Gastroesophageal sphincter (tissue), 4 donors: ENCODE measurements around the gene STAP1. TPM values are rescaled to one million over a fixed set of nuclear protein-coding genes. Genes with fewer than 3 reads are reported as not detected.

Experiments used
- ATAC-seq: fragments of 150-250 bp; one replicate; pipeline ENCODE4 v1.9.1; 2016; ENCODE audit warnings: mild to moderate bottlenecking, moderate library complexity
- H3K27ac ChIP-seq, 4 donors: fragments of 200-600 bp; sonication (generic) in 3 of 4; 1 replicate in 3 of 4; 2 replicates in 1 of 4; pipeline ENCODE4 v1.5.1; 2016 to 2019
- H3K27me3 ChIP-seq: fragments of 200-600 bp; sonication (generic); one replicate; pipeline ENCODE4 v1.5.1; 2019
- H3K36me3 ChIP-seq, 2 donors: fragments of 200-600 bp; sonication (generic); one replicate each; pipeline ENCODE4 v1.5.1; 2019; ENCODE audit warnings: control low read depth in 1 of 2
- H3K4me1 ChIP-seq, 3 donors: fragments of 200-600 bp; sonication (generic); 1 replicate in 2 of 3; 2 replicates in 1 of 3; pipeline ENCODE4 v1.5.1; 2016 to 2019; ENCODE audit warnings: control low read depth in 2 of 3
- H3K4me3 ChIP-seq, 2 donors: fragments of 200-600 bp; sonication (generic); one replicate each; pipeline ENCODE4 v1.5.1; 2019; ENCODE audit warnings: mild to moderate bottlenecking in 1 of 2, moderate library complexity in 1 of 2
- H3K9me3 ChIP-seq, 3 donors: fragments of 200-600 bp; sonication (generic); one replicate each; pipeline ENCODE4 v1.5.1; 2017 to 2019; ENCODE audit warnings: control low read depth in 2 of 3
- EP300 ChIP-seq: sonication (generic); formaldehyde crosslinking; IDR thresholded peaks from one replicate; pipeline ENCODE4 v1.6.1; 2017; ENCODE audit warnings: antibody characterized with exemption, mild to moderate bottlenecking
- POLR2A ChIP-seq, 2 donors: fragments of 450-650 bp; IDR thresholded peaks; one replicate each; pipeline ENCODE4 v1.6.1; 2017; ENCODE audit warnings: antibody characterized with exemption in 2 of 2, mild to moderate bottlenecking in 2 of 2, moderate library complexity in 1 of 2
- POLR2AphosphoS5 ChIP-seq: sonication (generic); formaldehyde crosslinking; IDR thresholded peaks from one replicate; pipeline ENCODE4 v1.6.1; 2017; ENCODE audit warnings: antibody characterized with exemption
- WGBS, 2 donors: methylation state at CpG; one replicate each; pipeline ENCODE4 v1.1.5; 2018; ENCODE audit warnings: low coverage in 1 of 2; 5-methylcytosine and 5-hydroxymethylcytosine counted together
- total RNA-seq, 4 donors: library from RNA; depleted of rRNA; stranded (reverse); fragments of >200 nt; gene quantifications; one replicate each; pipeline ENCODE4 v1.1.0, GENCODE V29; 2016
- TF ChIP-seq, protein P1 (sequence below), 4 experiments: fragments of 200-600 bp in 2 of 4; fragments of 450-650 bp in 2 of 4; sonication (generic) in 1 of 4; IDR thresholded peaks; one replicate each; pipeline ENCODE4 v1.5.1; 2017 to 2019; ENCODE audit warnings: antibody characterized with exemption in 4 of 4, mild to moderate bottlenecking in 2 of 4, moderate library complexity in 2 of 4

Gene STAP1, protein sequence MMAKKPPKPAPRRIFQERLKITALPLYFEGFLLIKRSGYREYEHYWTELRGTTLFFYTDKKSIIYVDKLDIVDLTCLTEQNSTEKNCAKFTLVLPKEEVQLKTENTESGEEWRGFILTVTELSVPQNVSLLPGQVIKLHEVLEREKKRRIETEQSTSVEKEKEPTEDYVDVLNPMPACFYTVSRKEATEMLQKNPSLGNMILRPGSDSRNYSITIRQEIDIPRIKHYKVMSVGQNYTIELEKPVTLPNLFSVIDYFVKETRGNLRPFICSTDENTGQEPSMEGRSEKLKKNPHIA
- 1 to 10 TPM in 1 of 4 donors, under 1 TPM in 2, not detected in 1; 0.54 to 2.2 (median 0.77) TPM for total RNA-seq

DNA sequence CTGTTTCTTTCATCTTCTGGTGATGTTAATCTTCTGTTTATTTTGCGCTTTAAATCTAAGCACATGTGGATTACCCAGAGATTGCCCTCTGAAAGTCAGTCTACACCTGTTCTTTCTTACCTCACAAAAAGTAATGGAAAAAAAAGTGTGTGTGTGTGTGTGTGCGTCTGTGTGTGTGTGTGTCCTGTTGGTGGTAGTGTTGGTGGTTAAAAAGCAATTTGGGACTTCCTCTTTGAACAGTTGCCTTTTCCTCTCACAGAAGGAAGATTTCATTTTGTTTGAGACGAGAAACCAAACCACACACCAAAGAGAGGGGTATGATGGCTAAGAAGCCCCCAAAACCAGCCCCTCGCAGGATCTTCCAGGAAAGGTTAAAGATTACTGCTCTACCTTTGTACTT, at the start of gene STAP1:
TSS of gene STAP1 (plus strand) at position 235 of the 400 bp plus-strand sequence. CDS start at position 318, 83 bp downstream.
- TF ChIP-seq POLR2A (IDR thresholded peaks at IDR 0.05) (no peak), POLR2AphosphoS5 (no peak), EP300 (no peak)
- TF ChIP-seq, protein P1, sequence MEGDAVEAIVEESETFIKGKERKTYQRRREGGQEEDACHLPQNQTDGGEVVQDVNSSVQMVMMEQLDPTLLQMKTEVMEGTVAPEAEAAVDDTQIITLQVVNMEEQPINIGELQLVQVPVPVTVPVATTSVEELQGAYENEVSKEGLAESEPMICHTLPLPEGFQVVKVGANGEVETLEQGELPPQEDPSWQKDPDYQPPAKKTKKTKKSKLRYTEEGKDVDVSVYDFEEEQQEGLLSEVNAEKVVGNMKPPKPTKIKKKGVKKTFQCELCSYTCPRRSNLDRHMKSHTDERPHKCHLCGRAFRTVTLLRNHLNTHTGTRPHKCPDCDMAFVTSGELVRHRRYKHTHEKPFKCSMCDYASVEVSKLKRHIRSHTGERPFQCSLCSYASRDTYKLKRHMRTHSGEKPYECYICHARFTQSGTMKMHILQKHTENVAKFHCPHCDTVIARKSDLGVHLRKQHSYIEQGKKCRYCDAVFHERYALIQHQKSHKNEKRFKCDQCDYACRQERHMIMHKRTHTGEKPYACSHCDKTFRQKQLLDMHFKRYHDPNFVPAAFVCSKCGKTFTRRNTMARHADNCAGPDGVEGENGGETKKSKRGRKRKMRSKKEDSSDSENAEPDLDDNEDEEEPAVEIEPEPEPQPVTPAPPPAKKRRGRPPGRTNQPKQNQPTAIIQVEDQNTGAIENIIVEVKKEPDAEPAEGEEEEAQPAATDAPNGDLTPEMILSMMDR (IDR thresholded peaks at IDR 0.05): no peak
- ATAC-seq: no peak
- no peaks in the 10 kb centered on the region for H3K36me3 ChIP-seq
- H3K27ac ChIP-seq: no peak within 1 kb of the TSS
- no peaks in the 10 kb centered on the region for H3K4me1 ChIP-seq
- H3K4me3 ChIP-seq: no peak within 1 kb of the TSS
- no peaks in the 10 kb centered on the region for H3K27me3 ChIP-seq
- WGBS, 2 donors: 62 to 74% methylated on average over 3 to 4 of the region's 4 CpGs
- no peaks in the 10 kb centered on the region for H3K9me3 ChIP-seq

DNA sequence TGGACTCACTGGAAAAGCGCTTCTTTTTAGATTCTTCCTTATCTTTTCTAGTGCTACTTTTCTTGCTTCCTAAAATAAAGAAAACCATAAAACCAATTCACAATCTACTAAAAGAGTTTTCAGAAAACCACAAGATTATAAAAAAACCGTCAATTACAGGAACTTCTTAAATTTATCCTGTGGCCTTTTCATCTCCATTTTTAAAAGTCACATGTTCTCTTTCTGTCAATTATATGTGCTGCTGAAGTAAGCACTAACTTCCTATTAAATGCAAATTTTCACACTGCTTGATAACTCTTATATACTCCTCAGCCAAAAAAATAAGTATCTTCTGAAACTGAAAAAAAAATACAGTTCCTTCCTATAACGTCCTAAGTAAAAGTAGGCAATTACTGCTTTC, 46.0 kb upstream of the STAP1 start:
- 81 to 86% methylated on average over 3 of the region's 3 CpGs for WGBS, 2 donors
- H3K36me3 ChIP-seq: peaks cover 0 to 84% of the 10 kb centered on the region in 2 donors
- no peaks in the 10 kb centered on the region for H3K9me3 ChIP-seq
- no peak overlapping the region for H3K4me3 ChIP-seq
- TF ChIP-seq EP300 (no peak), POLR2AphosphoS5 (no peak), POLR2A (IDR thresholded peaks at IDR 0.05) (no peak)
- TF ChIP-seq, protein P1 (IDR thresholded peaks at IDR 0.05): no peak
- H3K27ac ChIP-seq: no peak overlapping the region
- no peaks in the 10 kb centered on the region for H3K4me1 ChIP-seq
- no peaks in the 10 kb centered on the region for H3K27me3 ChIP-seq
- no peak for ATAC-seq

DNA sequence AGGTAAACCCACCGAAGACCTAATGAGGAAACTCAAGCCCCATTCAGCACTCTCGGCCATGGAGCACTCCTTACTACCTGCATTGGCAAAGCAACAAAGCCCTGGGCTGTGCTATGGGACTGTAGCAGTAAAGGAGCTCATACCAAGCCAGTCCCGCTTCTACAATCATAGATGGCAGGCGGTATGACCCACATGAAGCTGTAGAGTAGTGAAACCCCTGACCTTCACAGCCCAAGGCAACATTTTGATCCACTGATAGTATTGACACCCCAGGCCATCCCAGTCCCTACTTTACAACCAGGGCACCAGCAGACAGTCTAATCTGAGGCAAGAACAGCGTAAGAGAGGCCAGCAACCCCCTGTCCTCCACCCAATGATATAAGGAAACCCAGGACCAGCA, 38.4 kb upstream of the STAP1 start:
- Histone ChIP-seq H3K27ac (no peak overlapping the region), H3K9me3 (no peaks in the 10 kb centered on the region), H3K4me3 (no peak overlapping the region), H3K4me1 (peaks cover 0 to 21% (median 5%) of the 10 kb centered on the region in 3 donors), H3K27me3 (no peaks in the 10 kb centered on the region), H3K36me3 (peaks cover 0 to 39% of the 10 kb centered on the region in 2 donors)
- 83 to 100% methylated on average over 1 of the region's 5 CpGs for WGBS, 2 donors
- no peak for ATAC-seq
- TF ChIP-seq EP300 (no peak), POLR2AphosphoS5 (no peak), POLR2A (IDR thresholded peaks at IDR 0.05) (no peak)
- TF ChIP-seq, protein P1 (IDR thresholded peaks at IDR 0.05): no peak

DNA sequence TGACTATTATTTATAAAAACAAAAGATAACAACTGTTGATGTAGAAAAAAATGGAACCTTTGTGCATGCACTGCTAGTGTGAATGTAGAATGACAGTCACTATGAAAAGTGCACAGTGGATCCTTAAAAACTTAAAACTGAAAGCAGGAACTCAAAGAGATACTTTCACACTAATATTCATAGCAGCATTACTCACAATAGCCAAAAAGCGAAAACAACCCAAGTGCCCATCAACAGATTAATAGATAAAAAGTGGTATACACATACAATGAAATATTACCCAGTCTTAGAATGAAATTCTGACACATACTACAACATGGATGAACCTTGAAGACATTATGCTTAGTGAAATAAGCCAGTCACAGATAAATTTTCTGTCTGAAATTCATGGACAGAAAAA, 37.0 kb upstream of the STAP1 start:
- ATAC-seq: no peak
- Histone ChIP-seq H3K27ac (no peak overlapping the region), H3K4me3 (no peak overlapping the region), H3K27me3 (no peaks in the 10 kb centered on the region), H3K4me1 (peaks cover 0 to 21% (median 5%) of the 10 kb centered on the region in 3 donors), H3K9me3 (no peaks in the 10 kb centered on the region), H3K36me3 (peaks cover 0 to 32% of the 10 kb centered on the region in 2 donors)
- WGBS, 2 donors: 63 to 86% methylated on average over 1 of the region's 1 CpG
- TF ChIP-seq POLR2A (IDR thresholded peaks at IDR 0.05) (no peak), POLR2AphosphoS5 (no peak), EP300 (no peak)
- TF ChIP-seq, protein P1 (IDR thresholded peaks at IDR 0.05): no peak

DNA sequence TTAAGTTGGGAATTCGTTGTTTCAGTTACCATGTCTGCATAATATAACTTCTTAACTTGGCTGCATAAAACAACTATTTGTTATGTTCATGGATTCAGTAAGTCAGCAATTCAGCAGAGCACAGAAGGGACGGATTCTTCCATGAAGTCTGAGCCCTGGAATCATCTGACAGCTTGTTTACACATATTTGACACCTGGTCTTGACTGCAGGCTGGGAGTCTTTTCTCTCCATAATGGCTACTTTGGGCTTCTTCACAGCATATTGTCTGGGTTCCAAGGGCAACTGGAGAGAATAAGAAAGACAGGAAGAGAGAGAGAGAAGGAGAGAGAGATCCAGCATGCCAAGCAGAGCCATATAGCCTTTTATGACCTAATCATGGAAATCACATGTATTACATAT, 36.3 kb upstream of the STAP1 start:
- H3K36me3 ChIP-seq: peaks cover 0 to 26% of the 10 kb centered on the region in 2 donors
- no peaks in the 10 kb centered on the region for H3K27me3 ChIP-seq
- no peak overlapping the region for H3K27ac ChIP-seq
- TF ChIP-seq, protein P1 (IDR thresholded peaks at IDR 0.05): no peak
- TF ChIP-seq POLR2AphosphoS5 (no peak), POLR2A (IDR thresholded peaks at IDR 0.05) (no peak), EP300 (no peak)
- H3K4me1 ChIP-seq: peaks cover 0 to 21% (median 5%) of the 10 kb centered on the region in 3 donors
- no peaks in the 10 kb centered on the region for H3K9me3 ChIP-seq
- 23 to 28% methylated on average over 2 of the region's 2 CpGs for WGBS, 2 donors
- no peak for ATAC-seq
- no peak overlapping the region for H3K4me3 ChIP-seq
